ENCODE data around the gene GPR137.

The GPR137 gene

GRCh38 chr11:64249563-64250414, 35.9 kb upstream of the GPR137 start:
- no peak for DNase-seq

GRCh38 chr11:64250415-64251015, 35.1 kb upstream of the GPR137 start:
- no peak for DNase-seq

GRCh38 chr11:64251016-64251752, 34.5 kb upstream of the GPR137 start, which contains the start of gene PLCB3:
Gene PLCB3, plus strand, starts transcription at chr11:64251530. Its CDS starts 120 bp downstream, at chr11:64251650.
- DNase-seq: peak; percentile 57 to 68

- DNase-seq: no peak
These were observed 34.0 kb upstream of the GPR137 start for GRCh38 chr11:64251753-64252002.

- peak in 1 of 2 donors; percentile 19 for DNase-seq
These were observed 33.4 kb upstream of the GPR137 start for GRCh38 chr11:64252003-64252872.

- no peak for DNase-seq
These were observed 32.6 kb upstream of the GPR137 start for GRCh38 chr11:64253043-64253442.

GRCh38 chr11:64253481-64253880, 32.2 kb upstream of the GPR137 start:
- no peak for DNase-seq

GRCh38 chr11:64254326-64254725, 31.3 kb upstream of the GPR137 start:
- DNase-seq: no peak

- no peak for DNase-seq
These were observed 30.2 kb upstream of the GPR137 start for GRCh38 chr11:64255135-64256128.

- no peak for DNase-seq
These were observed 29.3 kb upstream of the GPR137 start for GRCh38 chr11:64256300-64256699.

GRCh38 chr11:64258356-64258755, 27.3 kb upstream of the GPR137 start:
- no peak for DNase-seq

- DNase-seq: no peak
These were observed 26.6 kb upstream of the GPR137 start for GRCh38 chr11:64258946-64259532.

GRCh38 chr11:64259533-64260067, 26.0 kb upstream of the GPR137 start:
- no peak for DNase-seq

- no peak for DNase-seq
These were observed 25.4 kb upstream of the GPR137 start for GRCh38 chr11:64260147-64260708.

- no peak for DNase-seq
These were observed 24.0 kb upstream of the GPR137 start for GRCh38 chr11:64261556-64262080.

GRCh38 chr11:64262271-64263002, 23.2 kb upstream of the GPR137 start:
- DNase-seq: no peak

- DNase-seq: no peak
These were observed 22.4 kb upstream of the GPR137 start for GRCh38 chr11:64263021-64263946.

- DNase-seq: no peak
These were observed 21.7 kb upstream of the GPR137 start for GRCh38 chr11:64263947-64264317.

Data from CD4-positive, alpha-beta T cell treated with Interleukin-4 for 1 hour (primary cell).